Measurements from ENCODE around the gene RPRD1B. TPM values are rescaled to one million over a fixed set of nuclear protein-coding genes. Genes with fewer than 3 reads are reported as not detected.
"Not testable (repeated sequence)": the region's sequence is repeated elsewhere in the genome, so short reads cannot be mapped to it uniquely, and the experiment has no call there.

RPRD1B gene
- total RNA-seq, 1 donor from 2014 or later = 17.7 TPM

GRCh38 chr20:38107916-38108315 is 74.4 kb downstream of the RPRD1B start:
- DNase-seq = not testable (repeated sequence)

GRCh38 chr20:38108438-38108985 is 75.0 kb downstream of the RPRD1B start:
- no peak for DNase-seq

GRCh38 chr20:38108986-38109541 is 75.5 kb downstream of the RPRD1B start:
- DNase-seq = no peak

GRCh38 chr20:38109591-38110524 is 76.3 kb downstream of the RPRD1B start:
- peak; percentile 87 for DNase-seq

GRCh38 chr20:38110525-38111178 is 77.1 kb downstream of the RPRD1B start:
- no peak for DNase-seq

- no peak for DNase-seq
Observed at GRCh38 chr20:38111366-38112232, 78.1 kb downstream of the RPRD1B start.

GRCh38 chr20:38112261-38112929 is 78.8 kb downstream of the RPRD1B start:
- no peak for DNase-seq

- DNase-seq = no peak
Observed at GRCh38 chr20:38112930-38113294, 79.4 kb downstream of the RPRD1B start.

- DNase-seq = peak; percentile 68
Observed at GRCh38 chr20:38113401-38114325, 80.1 kb downstream of the RPRD1B start.

GRCh38 chr20:38114353-38114791 is 80.8 kb downstream of the RPRD1B start:
- peak; percentile 42 for DNase-seq

- no peak for DNase-seq
Observed at GRCh38 chr20:38115205-38115604, 81.7 kb downstream of the RPRD1B start.

- no peak for DNase-seq
Observed at GRCh38 chr20:38115896-38116295, 82.3 kb downstream of the RPRD1B start.

GRCh38 chr20:38116409-38117165 is 83.0 kb downstream of the RPRD1B start:
- no peak for DNase-seq

GRCh38 chr20:38117205-38117604 is 83.7 kb downstream of the RPRD1B start:
- no peak for DNase-seq

GRCh38 chr20:38117635-38118034 is 84.1 kb downstream of the RPRD1B start:
- DNase-seq = peak; percentile 86

- no peak for DNase-seq
Observed at GRCh38 chr20:38119446-38119845, 85.9 kb downstream of the RPRD1B start.

GRCh38 chr20:38120625-38120988 is 87.1 kb downstream of the RPRD1B start:
- no peak for DNase-seq

- no peak for DNase-seq
Observed at GRCh38 chr20:38121741-38122140, 88.2 kb downstream of the RPRD1B start.

- peak; percentile 52 for DNase-seq
Observed at GRCh38 chr20:38123021-38123587, 89.6 kb downstream of the RPRD1B start.
